Cardiac fibroblast (primary cell): Measurements from ENCODE around the gene PPP2R2D.

Source experiments
- DNase-seq, 2 donors: peaks; one replicate each; pipeline versions ENCODE4 v3.0.0 to v3.0.0-alpha.2; 2010; ENCODE audit warnings: low read depth in 2 of 2
- H3K4me3 ChIP-seq, 2 donors: replicated peaks in 1 of 2; 1 replicate in 1 of 2; 2 replicates in 1 of 2; pipeline ENCODE4 v1.5.1; 2011; ENCODE audit warnings: low read depth in 2 of 2, low read length in 2 of 2, mild to moderate bottlenecking in 2 of 2, moderate library complexity in 1 of 2
- CTCF ChIP-seq: IDR thresholded peaks from one replicate; pipeline ENCODE4 v1.5.1; 2011; ENCODE audit warnings: low read depth, mild to moderate bottlenecking, low read length, inconsistent platforms

PPP2R2D gene

GRCh38 chr10:131900350-131901152, at the start of gene PPP2R2D:
Gene PPP2R2D (plus strand): TSS chr10:131901008. CDS start chr10:131901149, 141 bp downstream.
- H3K4me3 ChIP-seq, result peak within 1 kb of the TSS; percentile 76 to 77
- peak; percentile 90 to 91 for DNase-seq
- TF ChIP-seq CTCF, result no peak

- H3K4me3 ChIP-seq, result no peak overlapping the region
- DNase-seq, result no peak
- no peak for TF ChIP-seq CTCF
These were observed 49.5 kb upstream of the PPP2R2D start for GRCh38 chr10:131851346-131851745.

- TF ChIP-seq CTCF, result no peak
- DNase-seq, result no peak
- no peak overlapping the region for H3K4me3 ChIP-seq
These were observed 48.5 kb upstream of the PPP2R2D start for GRCh38 chr10:131852176-131852822.

GRCh38 chr10:131852823-131853609, 47.8 kb upstream of the PPP2R2D start:
- no peak for DNase-seq
- H3K4me3 ChIP-seq, result no peak overlapping the region

GRCh38 chr10:131853610-131853964, 47.2 kb upstream of the PPP2R2D start:
- no peak for TF ChIP-seq CTCF
- H3K4me3 ChIP-seq, result no peak overlapping the region
- DNase-seq, result no peak

More at GRCh38 chr10:131852823-131853609, 47.8 kb upstream of the PPP2R2D start:
- no peak for TF ChIP-seq CTCF

- DNase-seq, result no peak
- H3K4me3 ChIP-seq, result no peak overlapping the region
- TF ChIP-seq CTCF, result no peak
These were observed 46.1 kb upstream of the PPP2R2D start for GRCh38 chr10:131854579-131855335.
